ENCODE data around the gene TBCEL. TPM values are rescaled to one million over a fixed set of nuclear protein-coding genes. Genes with fewer than 3 reads are reported as not detected.

TBCEL gene
- total and polyA plus RNA-seq, 4 donors = 6.7 to 41.3 (median 17.4) TPM

DNA sequence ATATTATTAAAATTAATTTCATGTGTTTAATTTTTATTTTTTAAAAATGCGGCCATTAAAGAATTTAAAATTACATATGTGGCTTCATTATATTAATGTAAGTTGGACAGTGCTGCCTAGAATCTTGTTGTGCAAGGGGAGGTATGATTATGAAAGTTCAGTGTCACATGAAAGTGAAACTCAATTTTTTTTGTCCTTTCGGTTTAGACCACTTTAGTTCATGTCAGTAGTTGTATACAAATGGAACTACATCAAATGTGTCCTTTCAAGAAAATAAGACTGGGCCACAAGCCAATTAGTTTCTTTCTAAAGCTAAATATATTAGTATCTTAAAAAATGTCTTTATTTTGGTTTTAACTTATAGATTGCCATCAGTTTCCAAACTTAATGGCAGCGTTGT lies 35.7 kb downstream of the TBCEL start:
- peaks cover 0 to 24% (median 15%) of the 10 kb centered on the region in 4 donors for H3K36me3 ChIP-seq (ENCODE audit: control insufficient read depth in 4 of 4, insufficient read depth in 3 of 4, low read depth in 1 of 4, low read length in 3 of 4)
- no peaks in the 10 kb centered on the region for H3K4me1 ChIP-seq (ENCODE audit: control insufficient read depth in 4 of 4, insufficient read depth in 4 of 4, low read length in 3 of 4)
- DNase-seq (ENCODE audit: low spot score) = no peak
- H3K9ac ChIP-seq (ENCODE audit: low read depth in 1 of 2, low read length in 2 of 2) = no peak overlapping the region
- H3K27ac ChIP-seq (ENCODE audit: low read depth in 1 of 2, low read length in 2 of 2) = no peak overlapping the region
- no peaks in the 10 kb centered on the region for H3K9me3 ChIP-seq (ENCODE audit: control insufficient read depth in 4 of 4, low read length in 3 of 4)
- 74% methylated on average over 3 of the region's 3 CpGs for WGBS
- H3K27me3 ChIP-seq (ENCODE audit: control insufficient read depth in 4 of 4, insufficient read depth in 4 of 4, low read length in 3 of 4) = no peaks in the 10 kb centered on the region
- H3K4me3 ChIP-seq (ENCODE audit: low read depth in 1 of 3, low read length in 3 of 3) = no peak overlapping the region
- TF ChIP-seq, protein P1, sequence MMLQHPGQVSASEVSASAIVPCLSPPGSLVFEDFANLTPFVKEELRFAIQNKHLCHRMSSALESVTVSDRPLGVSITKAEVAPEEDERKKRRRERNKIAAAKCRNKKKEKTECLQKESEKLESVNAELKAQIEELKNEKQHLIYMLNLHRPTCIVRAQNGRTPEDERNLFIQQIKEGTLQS (IDR thresholded peaks at IDR 0.05) = no peak
- TF ChIP-seq FOXA2 (IDR thresholded peaks at IDR 0.05) = no peak
- TF ChIP-seq RXRA (IDR thresholded peaks at IDR 0.05) = no peak
- TF ChIP-seq, protein P2, sequence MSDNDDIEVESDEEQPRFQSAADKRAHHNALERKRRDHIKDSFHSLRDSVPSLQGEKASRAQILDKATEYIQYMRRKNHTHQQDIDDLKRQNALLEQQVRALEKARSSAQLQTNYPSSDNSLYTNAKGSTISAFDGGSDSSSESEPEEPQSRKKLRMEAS (IDR thresholded peaks at IDR 0.05) = no peak
- TF ChIP-seq, protein P3, sequence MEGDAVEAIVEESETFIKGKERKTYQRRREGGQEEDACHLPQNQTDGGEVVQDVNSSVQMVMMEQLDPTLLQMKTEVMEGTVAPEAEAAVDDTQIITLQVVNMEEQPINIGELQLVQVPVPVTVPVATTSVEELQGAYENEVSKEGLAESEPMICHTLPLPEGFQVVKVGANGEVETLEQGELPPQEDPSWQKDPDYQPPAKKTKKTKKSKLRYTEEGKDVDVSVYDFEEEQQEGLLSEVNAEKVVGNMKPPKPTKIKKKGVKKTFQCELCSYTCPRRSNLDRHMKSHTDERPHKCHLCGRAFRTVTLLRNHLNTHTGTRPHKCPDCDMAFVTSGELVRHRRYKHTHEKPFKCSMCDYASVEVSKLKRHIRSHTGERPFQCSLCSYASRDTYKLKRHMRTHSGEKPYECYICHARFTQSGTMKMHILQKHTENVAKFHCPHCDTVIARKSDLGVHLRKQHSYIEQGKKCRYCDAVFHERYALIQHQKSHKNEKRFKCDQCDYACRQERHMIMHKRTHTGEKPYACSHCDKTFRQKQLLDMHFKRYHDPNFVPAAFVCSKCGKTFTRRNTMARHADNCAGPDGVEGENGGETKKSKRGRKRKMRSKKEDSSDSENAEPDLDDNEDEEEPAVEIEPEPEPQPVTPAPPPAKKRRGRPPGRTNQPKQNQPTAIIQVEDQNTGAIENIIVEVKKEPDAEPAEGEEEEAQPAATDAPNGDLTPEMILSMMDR (IDR thresholded peaks at IDR 0.05; ENCODE audit: low read depth, low read length, missing input control) = no peak
- no peak for TF ChIP-seq GABPA (IDR thresholded peaks at IDR 0.05 in 1 of 2, conservative IDR thresholded peaks at IDR 0.05 in 1 of 2)
- TF ChIP-seq EGR1 (IDR thresholded peaks at IDR 0.05; ENCODE audit: low read depth in 2 of 2) = no peak
- TF ChIP-seq HNF4A (conservative IDR thresholded peaks at IDR 0.05) = no peak
- TF ChIP-seq YY1 (IDR thresholded peaks at IDR 0.05) = no peak
- no peak for TF ChIP-seq NR2F2 (IDR thresholded peaks at IDR 0.05)
- TF ChIP-seq, protein P4, sequence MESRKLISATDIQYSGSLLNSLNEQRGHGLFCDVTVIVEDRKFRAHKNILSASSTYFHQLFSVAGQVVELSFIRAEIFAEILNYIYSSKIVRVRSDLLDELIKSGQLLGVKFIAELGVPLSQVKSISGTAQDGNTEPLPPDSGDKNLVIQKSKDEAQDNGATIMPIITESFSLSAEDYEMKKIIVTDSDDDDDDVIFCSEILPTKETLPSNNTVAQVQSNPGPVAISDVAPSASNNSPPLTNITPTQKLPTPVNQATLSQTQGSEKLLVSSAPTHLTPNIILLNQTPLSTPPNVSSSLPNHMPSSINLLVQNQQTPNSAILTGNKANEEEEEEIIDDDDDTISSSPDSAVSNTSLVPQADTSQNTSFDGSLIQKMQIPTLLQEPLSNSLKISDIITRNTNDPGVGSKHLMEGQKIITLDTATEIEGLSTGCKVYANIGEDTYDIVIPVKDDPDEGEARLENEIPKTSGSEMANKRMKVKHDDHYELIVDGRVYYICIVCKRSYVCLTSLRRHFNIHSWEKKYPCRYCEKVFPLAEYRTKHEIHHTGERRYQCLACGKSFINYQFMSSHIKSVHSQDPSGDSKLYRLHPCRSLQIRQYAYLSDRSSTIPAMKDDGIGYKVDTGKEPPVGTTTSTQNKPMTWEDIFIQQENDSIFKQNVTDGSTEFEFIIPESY (IDR thresholded peaks at IDR 0.05) = no peak
- no peak for TF ChIP-seq JUND (IDR thresholded peaks at IDR 0.05)
- TF ChIP-seq, protein P5, sequence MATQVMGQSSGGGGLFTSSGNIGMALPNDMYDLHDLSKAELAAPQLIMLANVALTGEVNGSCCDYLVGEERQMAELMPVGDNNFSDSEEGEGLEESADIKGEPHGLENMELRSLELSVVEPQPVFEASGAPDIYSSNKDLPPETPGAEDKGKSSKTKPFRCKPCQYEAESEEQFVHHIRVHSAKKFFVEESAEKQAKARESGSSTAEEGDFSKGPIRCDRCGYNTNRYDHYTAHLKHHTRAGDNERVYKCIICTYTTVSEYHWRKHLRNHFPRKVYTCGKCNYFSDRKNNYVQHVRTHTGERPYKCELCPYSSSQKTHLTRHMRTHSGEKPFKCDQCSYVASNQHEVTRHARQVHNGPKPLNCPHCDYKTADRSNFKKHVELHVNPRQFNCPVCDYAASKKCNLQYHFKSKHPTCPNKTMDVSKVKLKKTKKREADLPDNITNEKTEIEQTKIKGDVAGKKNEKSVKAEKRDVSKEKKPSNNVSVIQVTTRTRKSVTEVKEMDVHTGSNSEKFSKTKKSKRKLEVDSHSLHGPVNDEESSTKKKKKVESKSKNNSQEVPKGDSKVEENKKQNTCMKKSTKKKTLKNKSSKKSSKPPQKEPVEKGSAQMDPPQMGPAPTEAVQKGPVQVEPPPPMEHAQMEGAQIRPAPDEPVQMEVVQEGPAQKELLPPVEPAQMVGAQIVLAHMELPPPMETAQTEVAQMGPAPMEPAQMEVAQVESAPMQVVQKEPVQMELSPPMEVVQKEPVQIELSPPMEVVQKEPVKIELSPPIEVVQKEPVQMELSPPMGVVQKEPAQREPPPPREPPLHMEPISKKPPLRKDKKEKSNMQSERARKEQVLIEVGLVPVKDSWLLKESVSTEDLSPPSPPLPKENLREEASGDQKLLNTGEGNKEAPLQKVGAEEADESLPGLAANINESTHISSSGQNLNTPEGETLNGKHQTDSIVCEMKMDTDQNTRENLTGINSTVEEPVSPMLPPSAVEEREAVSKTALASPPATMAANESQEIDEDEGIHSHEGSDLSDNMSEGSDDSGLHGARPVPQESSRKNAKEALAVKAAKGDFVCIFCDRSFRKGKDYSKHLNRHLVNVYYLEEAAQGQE (IDR thresholded peaks at IDR 0.05) = no peak
- TF ChIP-seq SP1 (IDR thresholded peaks at IDR 0.05) = no peak

DNA sequence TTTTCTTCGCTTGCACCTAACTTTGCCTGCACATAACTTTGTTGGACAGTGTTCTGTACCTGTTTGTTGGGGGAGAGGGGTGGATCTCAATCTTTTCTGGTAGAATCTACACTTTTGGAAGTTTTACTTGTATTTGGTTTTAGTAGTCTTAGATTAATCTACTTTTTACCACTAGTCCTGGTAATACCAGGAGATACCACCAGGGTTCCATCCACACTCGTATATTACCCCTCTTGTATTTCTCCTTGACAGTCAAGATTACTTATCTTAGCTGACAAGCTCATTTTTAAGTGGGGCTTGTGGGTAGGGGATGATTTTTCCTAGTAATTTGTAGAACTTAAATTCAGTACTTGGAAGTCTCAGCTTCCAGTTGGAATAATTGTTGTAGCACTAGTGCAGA lies 39.8 kb downstream of the TBCEL start:
- Histone ChIP-seq H3K36me3 (ENCODE audit: control insufficient read depth in 4 of 4, insufficient read depth in 3 of 4, low read depth in 1 of 4, low read length in 3 of 4) (peaks cover 2 to 14% (median 7%) of the 10 kb centered on the region in 4 donors), H3K9ac (ENCODE audit: low read depth in 1 of 2, low read length in 2 of 2) (no peak overlapping the region), H3K4me3 (ENCODE audit: low read depth in 1 of 3, low read length in 3 of 3) (no peak overlapping the region), H3K4me1 (ENCODE audit: control insufficient read depth in 4 of 4, insufficient read depth in 4 of 4, low read length in 3 of 4) (peaks cover 6 to 19% (median 13%) of the 10 kb centered on the region in 4 donors), H3K27me3 (ENCODE audit: control insufficient read depth in 4 of 4, insufficient read depth in 4 of 4, low read length in 3 of 4) (no peaks in the 10 kb centered on the region), H3K9me3 (ENCODE audit: control insufficient read depth in 4 of 4, low read length in 3 of 4) (no peaks in the 10 kb centered on the region), H3K27ac (ENCODE audit: low read depth in 1 of 2, low read length in 2 of 2) (no peak overlapping the region)
- no peak for DNase-seq (ENCODE audit: low spot score)
- peak; percentile 43 to 61 for TF ChIP-seq RAD21 (IDR thresholded peaks at IDR 0.05)
- TF ChIP-seq GABPA (IDR thresholded peaks at IDR 0.05 in 1 of 2, conservative IDR thresholded peaks at IDR 0.05 in 1 of 2) = no peak
- TF ChIP-seq, protein P3 (IDR thresholded peaks at IDR 0.05; ENCODE audit: low read depth, low read length, missing input control) = peak; percentile 43
- no peak for TF ChIP-seq TAF1 (conservative IDR thresholded peaks at IDR 0.05)
- 92% methylated on average over 2 of the region's 2 CpGs for WGBS

Measured in liver (tissue), 9 donors.